HG03103 (cell line): ENCODE results near the gene SNCB.
"Not testable (repeated sequence)": the region's sequence is repeated elsewhere in the genome, so short reads cannot be mapped to it uniquely, and the experiment has no call there.

Experiments used
- ATAC-seq: cut with Tn5 transposase; IDR thresholded peaks from one replicate; pipeline ENCODE4 v1.9.1; 2021; ENCODE audit warnings: low read depth; ENCODE audit not compliant: unreplicated experiment

The SNCB gene

DNA sequence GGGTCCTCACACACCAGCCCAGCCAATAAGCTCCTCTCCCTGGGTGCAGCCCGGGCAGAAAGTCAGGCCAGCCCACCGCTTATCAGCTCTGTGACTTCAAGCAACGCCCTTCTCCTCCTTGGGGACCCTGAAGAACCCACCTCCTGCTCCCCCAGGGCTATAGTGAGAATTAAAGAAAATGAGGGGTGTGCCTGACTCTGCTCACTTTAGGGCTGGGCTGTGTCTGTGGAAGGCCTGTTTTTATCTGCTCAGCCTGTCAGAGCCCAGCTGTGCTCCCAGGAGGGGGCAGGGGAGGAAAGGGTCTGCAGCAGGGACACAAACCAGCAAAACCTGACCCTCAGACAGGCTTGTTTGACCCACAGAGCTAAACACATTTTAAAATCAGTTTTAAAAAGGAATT, 24.3 kb downstream of the SNCB start:
- ATAC-seq, result no peak

DNA sequence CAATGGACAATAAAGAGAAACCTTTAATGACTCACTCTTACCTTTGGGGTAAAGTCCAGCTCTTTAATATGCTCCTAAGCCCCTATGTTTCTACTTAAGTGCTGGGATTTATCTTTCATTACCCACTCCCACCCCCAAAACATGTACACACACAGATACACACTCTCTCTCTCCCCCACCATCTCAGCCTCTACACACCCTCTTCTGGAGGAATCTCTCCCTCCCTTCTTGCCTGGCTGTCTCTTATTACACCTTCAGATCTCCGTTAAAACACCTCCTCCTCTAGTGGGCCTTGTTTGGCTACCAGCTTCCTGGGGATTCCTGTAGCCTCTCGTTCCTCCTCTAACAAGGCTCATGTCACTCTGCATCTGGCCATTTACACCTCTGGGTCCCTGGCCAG, 27.2 kb downstream of the SNCB start:
- no peak for ATAC-seq

- no peak for ATAC-seq
Measured at GRCh38 chr5:176601901-176602482, 28.3 kb downstream of the SNCB start.

GRCh38 chr5:176599749-176600430, 30.4 kb downstream of the SNCB start:
- not testable (repeated sequence) for ATAC-seq

- no peak for ATAC-seq
Measured at GRCh38 chr5:176597417-176598389, 32.6 kb downstream of the SNCB start.

- no peak for ATAC-seq
Measured at GRCh38 chr5:176596689-176597416, 33.5 kb downstream of the SNCB start.

DNA sequence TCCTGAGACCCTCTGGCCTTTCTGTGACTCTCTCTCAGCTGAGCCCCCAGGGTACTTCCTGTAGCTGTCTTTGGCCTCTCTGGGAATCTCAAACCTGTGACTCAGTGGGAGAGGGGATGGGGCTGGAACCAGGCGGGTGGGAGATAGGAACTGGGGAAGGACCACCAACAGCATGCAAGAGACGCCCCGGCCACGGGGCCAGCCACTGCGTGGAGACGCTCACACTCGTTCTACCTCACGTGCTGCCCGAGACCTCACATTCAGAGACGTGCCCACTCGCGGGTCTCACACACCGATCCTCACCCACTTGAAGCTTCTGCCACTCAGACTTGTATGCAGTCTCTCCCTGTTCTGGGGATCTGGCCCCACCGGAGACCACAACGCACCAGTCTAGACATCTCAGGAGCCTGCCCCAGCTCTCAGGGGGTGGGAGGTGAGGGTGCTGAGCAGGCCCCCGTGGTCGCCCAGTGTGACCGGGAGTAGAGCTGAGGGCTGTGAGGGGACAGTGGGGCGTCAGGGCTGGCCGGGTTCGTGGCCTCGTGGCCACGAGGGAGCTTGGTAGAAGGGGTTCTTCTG, 34.2 kb downstream of the SNCB start:
- no peak for ATAC-seq

DNA sequence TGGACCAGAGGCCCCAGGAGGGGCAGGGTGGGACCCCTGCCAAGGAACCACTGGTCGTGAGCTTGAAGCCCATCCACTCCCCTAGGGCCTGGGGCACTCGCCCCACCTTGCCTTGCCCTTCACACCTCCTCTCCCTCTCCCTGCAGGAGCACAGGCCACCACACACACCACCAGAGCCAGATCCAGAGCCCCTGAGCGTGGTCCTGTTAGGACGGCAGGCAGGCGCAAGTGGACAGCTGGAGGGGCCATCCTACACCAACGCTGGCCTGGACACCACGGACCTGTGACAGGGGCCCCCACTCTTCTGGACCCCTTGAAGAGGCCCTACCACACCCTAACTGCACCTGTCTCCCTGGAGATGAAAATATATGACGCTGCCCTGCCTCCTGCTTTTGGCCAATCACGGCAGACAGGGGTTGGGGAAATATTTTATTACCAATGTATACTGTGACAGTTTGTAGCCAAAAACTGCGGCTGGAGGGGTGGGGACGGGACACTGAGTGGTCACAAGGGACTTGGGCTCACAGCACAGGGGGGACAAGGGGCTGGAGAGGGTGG, 34.9 kb downstream of the SNCB start:
- ATAC-seq, result no peak

- ATAC-seq, result no peak
Measured at GRCh38 chr5:176594554-176594953, 35.8 kb downstream of the SNCB start.

- no peak for ATAC-seq
Measured at GRCh38 chr5:176593273-176593869, 37.0 kb downstream of the SNCB start.

DNA sequence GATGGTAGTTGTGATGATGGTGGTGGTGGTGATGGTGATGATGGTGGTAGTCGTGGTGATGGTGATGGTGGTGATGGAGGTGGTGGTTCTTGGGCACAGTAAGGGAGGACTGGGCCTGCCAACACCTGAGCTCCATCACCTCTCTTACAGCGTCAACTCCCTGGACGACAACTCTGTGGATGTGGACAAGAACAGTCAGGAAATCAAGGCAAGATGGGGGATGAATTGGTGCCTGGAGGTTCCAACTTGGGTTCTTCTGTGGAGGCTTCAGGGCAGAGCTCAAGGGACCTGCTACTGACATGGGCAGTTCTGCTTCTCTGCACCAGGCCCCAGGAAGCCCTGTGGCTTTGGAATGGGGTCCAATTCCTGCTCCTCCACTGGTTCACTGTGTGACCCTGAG, 37.8 kb downstream of the SNCB start:
- ATAC-seq, result no peak

DNA sequence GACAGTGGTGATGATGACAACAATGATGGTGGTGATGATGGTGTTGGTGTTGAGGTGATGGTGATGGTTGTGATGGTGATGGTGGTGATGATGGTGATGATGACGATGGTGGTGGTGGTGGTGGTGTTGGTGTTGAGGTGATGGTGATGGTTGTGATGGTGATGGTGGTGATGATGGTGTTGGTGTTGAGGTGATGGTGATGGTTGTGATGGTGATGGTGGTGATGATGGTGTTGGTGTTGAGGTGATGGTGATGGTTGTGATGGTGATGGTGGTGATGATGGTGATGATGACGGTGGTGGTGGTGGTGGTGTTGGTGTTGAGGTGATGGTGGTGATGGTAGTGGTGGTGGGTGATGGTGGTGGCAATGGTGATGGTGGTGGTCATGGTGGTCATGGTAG, 38.7 kb downstream of the SNCB start:
- ATAC-seq, result not testable (repeated sequence)

- ATAC-seq, result no peak
Measured at GRCh38 chr5:176590035-176590717, 40.2 kb downstream of the SNCB start.

- ATAC-seq, result no peak
Measured at GRCh38 chr5:176589039-176589769, 41.1 kb downstream of the SNCB start.

DNA sequence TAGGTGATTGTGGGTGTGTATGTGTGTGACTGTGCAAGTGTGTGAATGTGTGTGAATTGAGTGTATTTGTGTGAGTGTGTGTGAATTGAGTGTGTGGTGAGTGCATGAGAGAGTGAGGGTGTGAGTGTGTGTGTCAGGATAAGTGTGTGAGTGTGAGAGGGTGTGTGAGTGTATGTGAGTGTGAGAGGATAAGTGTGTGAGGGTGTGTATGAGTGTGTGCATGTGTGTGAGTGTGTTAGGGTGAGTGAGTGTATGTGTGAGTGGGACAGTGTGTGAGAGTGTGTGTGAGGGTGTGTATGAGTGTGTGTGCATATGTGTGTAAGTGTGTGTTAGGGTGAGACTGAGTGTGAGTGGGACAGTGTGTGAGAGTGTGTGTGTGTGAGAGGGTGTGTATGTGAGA, 42.0 kb downstream of the SNCB start:
- no peak for ATAC-seq

DNA sequence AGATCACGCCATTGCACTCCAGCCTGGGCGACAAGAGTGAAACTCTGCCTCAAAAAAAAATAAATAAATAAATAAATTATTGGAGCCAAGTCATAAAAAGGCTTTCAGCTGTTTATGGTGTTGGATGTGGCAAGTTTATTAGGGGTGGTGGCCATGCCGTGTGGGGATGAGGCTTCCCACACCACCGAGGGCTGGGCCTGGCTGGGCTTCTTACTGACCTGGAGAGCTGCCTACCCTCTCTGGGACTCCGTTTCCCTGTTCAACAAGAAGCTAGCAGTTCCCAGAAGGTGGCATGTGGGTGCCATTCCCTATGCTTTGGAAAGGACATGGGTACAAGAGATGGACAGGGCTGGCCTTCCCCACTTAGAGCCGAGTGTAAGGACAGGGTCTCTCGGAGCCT, 42.9 kb downstream of the SNCB start:
- no peak for ATAC-seq

GRCh38 chr5:176583076-176583475, 47.3 kb downstream of the SNCB start:
- no peak for ATAC-seq

DNA sequence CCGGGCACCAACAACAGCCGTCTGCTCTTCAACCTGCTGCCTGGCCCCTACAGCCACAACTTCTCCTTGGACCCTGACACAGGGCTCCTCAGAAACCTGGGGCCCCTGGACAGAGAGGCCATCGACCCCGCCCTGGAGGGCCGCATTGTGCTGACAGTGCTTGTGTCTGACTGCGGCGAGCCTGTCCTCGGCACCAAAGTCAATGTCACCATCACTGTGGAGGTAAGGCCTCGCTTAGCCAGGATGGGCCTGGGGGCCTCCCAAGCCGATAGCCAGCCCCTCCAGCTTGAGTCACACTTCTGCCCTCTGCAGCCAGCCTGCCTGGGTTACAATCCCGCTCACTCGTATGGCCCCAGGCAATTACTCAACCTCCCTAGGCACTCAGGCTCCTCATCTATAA, 49.0 kb downstream of the SNCB start:
- ATAC-seq, result no peak

GRCh38 chr5:176579323-176579722, 51.0 kb downstream of the SNCB start:
- no peak for ATAC-seq
